MM.1S (cell line): ENCODE results near the gene ACTR3.

Experiments
- CTCF ChIP-seq: fragments of 300-600 bp; sonication (generic); IDR thresholded peaks from 2 replicates; pipeline ENCODE4 v1.5.1; 2016; ENCODE audit warnings: antibody characterized with exemption, low read length, mixed read lengths
- EZH2 ChIP-seq: fragments of 300-600 bp; sonication (generic); optimal IDR thresholded peaks from 2 replicates; pipeline ENCODE3; 2017; ENCODE audit warnings: low read depth, mild to moderate bottlenecking, antibody characterized with exemption, low read length, mixed read lengths
- EZH2phosphoT487 ChIP-seq: fragments of 300-600 bp; sonication (generic); IDR thresholded peaks from 2 replicates; pipeline ENCODE4 v1.6.1; 2018; ENCODE audit warnings: antibody characterized with exemption, low read length

- TF ChIP-seq CTCF (no peak), EZH2 (no peak), EZH2phosphoT487 (no peak)
Observed at GRCh38 chr2:113886479-113887008, 3.3 kb upstream of the ACTR3 start.
